Left ventricle myocardium inferior (tissue), 1 donor: ENCODE measurements around the gene IL15RA. TPM values are rescaled to one million over a fixed set of nuclear protein-coding genes. Genes with fewer than 3 reads are reported as not detected.

Source experiments
- DNase-seq: peaks from one replicate; pipeline ENCODE4 v3.0.0-alpha.2; 2020
- H3K27ac ChIP-seq: fragments of 200-600 bp; replicated peaks from 2 replicates; pipeline ENCODE4 v1.8.0; 2021
- H3K27me3 ChIP-seq: fragments of 200-600 bp; 2 replicates; pipeline ENCODE4 v1.8.0; 2021; ENCODE audit warnings: low read depth
- H3K36me3 ChIP-seq: fragments of 200-600 bp; 2 replicates; pipeline ENCODE4 v1.8.0; 2021
- H3K4me1 ChIP-seq: fragments of 200-600 bp; 2 replicates; pipeline ENCODE4 v1.8.0; 2021
- H3K4me3 ChIP-seq: fragments of 200-600 bp; 2 replicates; pipeline ENCODE4 v1.8.0; 2021; ENCODE audit warnings: mild to moderate bottlenecking, moderate library complexity
- H3K9me3 ChIP-seq: fragments of 200-600 bp; replicated peaks from 2 replicates; pipeline ENCODE4 v1.8.0; 2021
- intact Hi-C: fragments of 100-400 bp; cut with micrococcal nuclease; formaldehyde crosslinking; loops from one replicate; pipeline ENCODE4 v1.11.0; 2022
- total RNA-seq: library from RNA; stranded (reverse); fragmentation: NEBNext Ultra II Directional; extraction: Animal tissue kit (Norgen Biotek cat#: 25700); gene quantifications from one replicate; pipeline ENCODE4 v1.2.1, GENCODE V29; 2021
- TF ChIP-seq, protein P1 (sequence below): fragments of 200-600 bp; IDR thresholded peaks from 2 replicates; pipeline ENCODE4 v1.8.0; 2021; ENCODE audit warnings: antibody characterized with exemption, mild to moderate bottlenecking, borderline replicate concordance
- donor health status: DM: no; HTN: yes; CAD: no; lungs with severe emphysema.

IL15RA gene
- total RNA-seq, 1 donor from 2014 or later: 6.0 TPM

DNA sequence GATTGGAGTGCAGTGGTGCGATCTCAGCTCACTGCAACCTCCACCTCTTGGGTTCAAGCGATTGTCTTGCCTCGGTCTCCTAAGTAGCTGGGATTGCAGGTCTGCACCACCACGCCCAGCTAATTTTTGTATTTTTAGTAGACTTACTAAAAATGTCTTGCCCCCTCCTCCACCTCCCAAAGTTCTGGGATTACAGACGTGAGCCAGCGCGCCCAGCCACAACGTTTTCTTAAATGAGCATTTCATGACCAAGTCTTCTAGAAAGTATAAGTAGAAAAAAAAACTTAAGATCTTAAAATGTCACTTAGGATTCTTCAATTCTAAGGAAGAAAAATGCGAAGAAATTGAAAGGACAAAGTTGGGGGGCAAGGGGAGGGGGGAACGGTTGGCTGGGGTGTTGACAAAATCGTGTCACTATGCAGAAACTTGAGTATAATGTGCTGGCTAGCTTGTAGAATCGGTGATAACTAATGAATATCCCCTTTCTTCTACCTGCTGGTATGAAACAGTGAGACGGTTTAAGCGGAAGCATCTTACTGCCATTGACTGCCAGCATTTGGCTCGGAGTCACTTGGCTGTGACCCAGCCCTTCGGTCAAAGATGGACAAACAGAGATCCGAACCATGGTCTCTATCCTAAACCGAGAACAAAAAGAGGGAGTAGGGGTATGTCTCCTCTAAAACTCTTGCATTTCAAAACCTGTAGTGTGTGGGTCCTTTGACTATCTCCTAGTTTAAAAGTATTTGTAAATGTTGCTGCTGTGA is 74.7 kb downstream of the IL15RA start:
- intact Hi-C loops: no loop called here
- TF ChIP-seq, protein P1, sequence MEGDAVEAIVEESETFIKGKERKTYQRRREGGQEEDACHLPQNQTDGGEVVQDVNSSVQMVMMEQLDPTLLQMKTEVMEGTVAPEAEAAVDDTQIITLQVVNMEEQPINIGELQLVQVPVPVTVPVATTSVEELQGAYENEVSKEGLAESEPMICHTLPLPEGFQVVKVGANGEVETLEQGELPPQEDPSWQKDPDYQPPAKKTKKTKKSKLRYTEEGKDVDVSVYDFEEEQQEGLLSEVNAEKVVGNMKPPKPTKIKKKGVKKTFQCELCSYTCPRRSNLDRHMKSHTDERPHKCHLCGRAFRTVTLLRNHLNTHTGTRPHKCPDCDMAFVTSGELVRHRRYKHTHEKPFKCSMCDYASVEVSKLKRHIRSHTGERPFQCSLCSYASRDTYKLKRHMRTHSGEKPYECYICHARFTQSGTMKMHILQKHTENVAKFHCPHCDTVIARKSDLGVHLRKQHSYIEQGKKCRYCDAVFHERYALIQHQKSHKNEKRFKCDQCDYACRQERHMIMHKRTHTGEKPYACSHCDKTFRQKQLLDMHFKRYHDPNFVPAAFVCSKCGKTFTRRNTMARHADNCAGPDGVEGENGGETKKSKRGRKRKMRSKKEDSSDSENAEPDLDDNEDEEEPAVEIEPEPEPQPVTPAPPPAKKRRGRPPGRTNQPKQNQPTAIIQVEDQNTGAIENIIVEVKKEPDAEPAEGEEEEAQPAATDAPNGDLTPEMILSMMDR: no peak
- no peak overlapping the region for H3K27ac ChIP-seq
- H3K36me3 ChIP-seq: peaks cover 30% of the 10 kb centered on the region
- no peak overlapping the region for H3K4me3 ChIP-seq
- H3K9me3 ChIP-seq: peaks cover 10% of the 10 kb centered on the region
- peaks cover 48% of the 10 kb centered on the region for H3K4me1 ChIP-seq
- peak; percentile 37 for DNase-seq
- no peaks in the 10 kb centered on the region for H3K27me3 ChIP-seq

Other genes with a start within 250 kb of the IL15RA start
- 93.2 TPM for gene GDI2, start 164.1 kb downstream of the IL15RA start, total RNA-seq
- 2.3 TPM for gene ANKRD16, start 87.7 kb downstream of the IL15RA start, total RNA-seq
- gene FBH1, start 87.3 kb downstream of the IL15RA start, total RNA-seq: 75.5 TPM
- 2.3 TPM for gene IL2RA, start 84.8 kb upstream of the IL15RA start, total RNA-seq
- gene RBM17, start 111.5 kb upstream of the IL15RA start, total RNA-seq: 56.1 TPM
- 14.1 TPM for gene PFKFB3, start 225.4 kb upstream of the IL15RA start, total RNA-seq